Suprapubic skin (tissue), 4 donors: ENCODE measurements around the gene HEYL. TPM values are rescaled to one million over a fixed set of nuclear protein-coding genes. Genes with fewer than 3 reads are reported as not detected.

Experiments used
- DNase-seq, 2 donors: peaks; one replicate each; pipeline ENCODE4 v3.0.0-alpha.2; 2019; ENCODE audit warnings: low spot score in 2 of 2
- H3K27ac ChIP-seq: fragments of 200-600 bp; sonication (generic); one replicate; pipeline ENCODE4 v1.5.1; 2019
- H3K27me3 ChIP-seq: fragments of 200-600 bp; sonication (generic); one replicate; pipeline ENCODE4 v1.5.1; 2019
- H3K36me3 ChIP-seq: fragments of 200-600 bp; sonication (generic); one replicate; pipeline ENCODE4 v1.5.1; 2019
- H3K4me1 ChIP-seq: fragments of 200-600 bp; sonication (generic); one replicate; pipeline ENCODE4 v1.5.1; 2019
- H3K4me3 ChIP-seq: fragments of 200-600 bp; sonication (generic); one replicate; pipeline ENCODE4 v1.5.1; 2019; ENCODE audit warnings: mild to moderate bottlenecking
- H3K9me3 ChIP-seq: fragments of 200-600 bp; sonication (generic); one replicate; pipeline ENCODE4 v1.5.1; 2019
- EP300 ChIP-seq: sonication (generic); formaldehyde crosslinking; IDR thresholded peaks from one replicate; pipeline ENCODE4 v1.6.1; 2017; ENCODE audit warnings: antibody characterized with exemption
- POLR2A ChIP-seq, 2 donors: fragments of 450-650 bp; IDR thresholded peaks; one replicate each; pipeline ENCODE4 v1.6.1; 2017; ENCODE audit warnings: antibody characterized with exemption in 2 of 2, mild to moderate bottlenecking in 2 of 2, moderate library complexity in 2 of 2
- POLR2AphosphoS5 ChIP-seq, 3 donors: sonication (generic); formaldehyde crosslinking; IDR thresholded peaks; one replicate each; pipeline ENCODE4 v1.6.1; 2017; ENCODE audit warnings: antibody characterized with exemption in 3 of 3
- WGBS: methylation state at CpG from one replicate; pipeline ENCODE4 v1.1.5; 2018; 5-methylcytosine and 5-hydroxymethylcytosine counted together
- total RNA-seq, 4 donors: library from RNA; depleted of rRNA; stranded (reverse); fragments of >200 nt; gene quantifications; one replicate each; pipeline ENCODE4 v1.1.0, GENCODE V29; 2016
- TF ChIP-seq, protein P1 (sequence below), 2 donors: fragments of 200-600 bp in 1 of 2; fragments of 450-650 bp in 1 of 2; sonication (generic) in 1 of 2; IDR thresholded peaks; one replicate each; pipeline ENCODE4 v1.5.1; 2016 to 2019; ENCODE audit warnings: antibody characterized with exemption in 2 of 2, mild to moderate bottlenecking in 1 of 2, moderate library complexity in 1 of 2

Gene HEYL
- total RNA-seq, result 1 to 10 TPM; 1.3 to 3.0 (median 1.8) TPM

DNA sequence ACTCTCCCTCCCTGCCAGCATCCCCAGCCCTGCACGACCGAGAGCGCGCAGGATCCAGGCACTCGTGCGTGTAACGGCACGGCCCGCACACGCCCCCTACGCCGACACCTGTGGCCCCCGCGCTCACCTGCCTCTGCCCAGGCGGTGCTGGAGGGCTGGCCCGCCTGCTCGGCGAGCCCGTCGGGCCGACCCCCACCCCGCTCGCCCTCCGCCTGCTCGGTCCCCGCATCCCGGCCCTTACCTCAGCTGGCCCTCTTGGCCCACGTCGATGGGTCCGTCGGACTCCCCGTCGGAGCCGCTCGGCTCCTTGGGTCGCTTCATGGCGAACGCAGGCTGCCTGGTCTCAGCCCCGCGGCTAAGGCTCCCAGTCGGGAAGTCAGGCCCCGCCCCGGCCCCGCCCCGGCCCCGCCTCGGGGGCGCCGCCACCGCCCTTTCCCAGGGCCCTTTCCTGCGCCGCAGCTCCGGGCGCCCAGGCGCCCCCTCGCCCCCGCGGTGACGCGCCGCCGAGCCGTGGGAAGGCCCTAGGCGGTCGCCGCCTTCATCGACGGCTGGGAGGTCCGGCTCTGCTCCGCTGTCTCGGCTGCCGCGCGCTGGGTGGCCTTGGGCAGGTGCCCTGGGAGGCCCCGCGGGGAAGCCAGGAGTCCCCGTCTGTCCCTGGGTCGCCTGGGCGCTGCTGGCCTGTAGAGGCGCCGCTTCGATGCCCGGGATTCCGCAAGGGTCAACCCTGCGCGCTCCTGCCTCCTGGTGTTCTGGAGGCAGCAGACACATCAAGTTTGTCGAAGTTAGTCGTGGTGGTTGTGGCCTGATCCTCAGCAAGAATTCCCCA is at the start of gene HEYL:
Gene HEYL (minus strand): TSS at position 339 of the 826 bp plus-strand sequence. CDS start 18 bp downstream, at position 321.
- Histone ChIP-seq H3K4me3 (peak within 1 kb of the TSS; percentile 50), H3K9me3 (no peaks in the 10 kb centered on the region), H3K27ac (peak within 1 kb of the TSS; percentile 52), H3K36me3 (no peaks in the 10 kb centered on the region), H3K4me1 (peaks cover 8% of the 10 kb centered on the region), H3K27me3 (peaks cover 36% of the 10 kb centered on the region)
- DNase-seq, result peak in 1 of 2 donors; percentile 71
- TF ChIP-seq POLR2A (IDR thresholded peaks at IDR 0.05) (no peak), EP300 (no peak), POLR2AphosphoS5 (IDR thresholded peaks at IDR 0.05) (no peak)
- TF ChIP-seq, protein P1, sequence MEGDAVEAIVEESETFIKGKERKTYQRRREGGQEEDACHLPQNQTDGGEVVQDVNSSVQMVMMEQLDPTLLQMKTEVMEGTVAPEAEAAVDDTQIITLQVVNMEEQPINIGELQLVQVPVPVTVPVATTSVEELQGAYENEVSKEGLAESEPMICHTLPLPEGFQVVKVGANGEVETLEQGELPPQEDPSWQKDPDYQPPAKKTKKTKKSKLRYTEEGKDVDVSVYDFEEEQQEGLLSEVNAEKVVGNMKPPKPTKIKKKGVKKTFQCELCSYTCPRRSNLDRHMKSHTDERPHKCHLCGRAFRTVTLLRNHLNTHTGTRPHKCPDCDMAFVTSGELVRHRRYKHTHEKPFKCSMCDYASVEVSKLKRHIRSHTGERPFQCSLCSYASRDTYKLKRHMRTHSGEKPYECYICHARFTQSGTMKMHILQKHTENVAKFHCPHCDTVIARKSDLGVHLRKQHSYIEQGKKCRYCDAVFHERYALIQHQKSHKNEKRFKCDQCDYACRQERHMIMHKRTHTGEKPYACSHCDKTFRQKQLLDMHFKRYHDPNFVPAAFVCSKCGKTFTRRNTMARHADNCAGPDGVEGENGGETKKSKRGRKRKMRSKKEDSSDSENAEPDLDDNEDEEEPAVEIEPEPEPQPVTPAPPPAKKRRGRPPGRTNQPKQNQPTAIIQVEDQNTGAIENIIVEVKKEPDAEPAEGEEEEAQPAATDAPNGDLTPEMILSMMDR (IDR thresholded peaks at IDR 0.05), result no peak
- 17% methylated on average over 34 of the region's 88 CpGs for WGBS

DNA sequence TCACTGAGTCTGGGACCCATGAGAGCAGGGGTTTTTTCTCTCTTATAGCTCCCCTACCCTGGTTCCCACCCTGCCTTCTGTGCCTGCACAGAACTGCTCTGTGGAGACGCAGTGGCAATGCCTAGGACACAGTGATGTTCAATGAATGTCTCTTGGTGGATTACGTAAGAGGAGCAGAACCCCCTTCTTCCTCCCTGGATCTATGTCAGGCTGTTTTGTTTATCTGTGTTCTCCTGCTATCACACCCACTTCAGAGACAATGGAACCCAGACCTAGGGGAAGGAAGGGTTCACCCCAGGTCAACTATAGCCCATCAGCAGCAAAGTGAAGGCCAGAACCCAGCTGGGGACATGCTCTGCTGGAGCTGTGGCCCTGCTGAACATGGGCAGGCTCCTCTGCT is 49.8 kb upstream of the HEYL start:
- H3K4me1 ChIP-seq, result peaks cover 19% of the 10 kb centered on the region
- H3K36me3 ChIP-seq, result no peaks in the 10 kb centered on the region
- H3K27ac ChIP-seq, result no peak overlapping the region
- WGBS, result 69% methylated on average over 2 of the region's 2 CpGs
- no peak overlapping the region for H3K4me3 ChIP-seq
- no peak for DNase-seq
- H3K27me3 ChIP-seq, result peaks cover 88% of the 10 kb centered on the region
- no peak for TF ChIP-seq POLR2AphosphoS5 (IDR thresholded peaks at IDR 0.05)
- TF ChIP-seq, protein P1 (IDR thresholded peaks at IDR 0.05), result no peak
- no peak for TF ChIP-seq EP300
- no peak for TF ChIP-seq POLR2A (IDR thresholded peaks at IDR 0.05)
- no peaks in the 10 kb centered on the region for H3K9me3 ChIP-seq

GRCh38 chr1:39688706-39689105 is 49.3 kb upstream of the HEYL start:
- no peaks in the 10 kb centered on the region for H3K36me3 ChIP-seq
- TF ChIP-seq POLR2AphosphoS5 (IDR thresholded peaks at IDR 0.05) (no peak), EP300 (no peak), POLR2A (IDR thresholded peaks at IDR 0.05) (no peak)
- TF ChIP-seq, protein P1 (IDR thresholded peaks at IDR 0.05), result no peak
- DNase-seq, result no peak
- H3K9me3 ChIP-seq, result no peaks in the 10 kb centered on the region
- peaks cover 92% of the 10 kb centered on the region for H3K27me3 ChIP-seq
- no peak overlapping the region for H3K27ac ChIP-seq
- peaks cover 23% of the 10 kb centered on the region for H3K4me1 ChIP-seq
- 71% methylated on average over 3 of the region's 3 CpGs for WGBS
- H3K4me3 ChIP-seq, result no peak overlapping the region

DNA sequence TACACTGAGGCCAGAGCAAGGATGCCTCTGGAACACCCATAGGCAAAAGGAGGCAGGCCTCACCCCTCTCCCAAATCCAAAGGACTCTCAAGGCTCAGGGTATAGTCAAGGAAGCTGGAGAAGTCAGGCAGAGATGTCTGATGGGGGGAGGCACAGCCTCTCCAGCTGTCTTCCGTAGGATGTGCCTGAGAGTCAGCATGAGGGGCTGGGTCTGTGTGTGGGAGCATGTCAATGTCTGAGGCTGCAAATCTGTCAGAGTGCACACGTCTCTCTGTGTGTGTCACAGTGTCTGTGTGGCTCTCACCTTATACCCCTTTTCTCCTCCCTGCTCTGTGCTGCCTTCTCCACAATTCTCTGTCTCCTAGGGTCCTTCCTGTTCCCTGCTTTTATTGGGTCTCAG is 47.8 kb upstream of the HEYL start:
- Histone ChIP-seq H3K27ac (no peak overlapping the region), H3K27me3 (peaks cover 93% of the 10 kb centered on the region), H3K9me3 (no peaks in the 10 kb centered on the region), H3K4me3 (no peak overlapping the region), H3K36me3 (no peaks in the 10 kb centered on the region), H3K4me1 (peaks cover 22% of the 10 kb centered on the region)
- TF ChIP-seq POLR2AphosphoS5 (IDR thresholded peaks at IDR 0.05), result no peak
- TF ChIP-seq POLR2A (IDR thresholded peaks at IDR 0.05), result no peak
- TF ChIP-seq, protein P1 (IDR thresholded peaks at IDR 0.05), result no peak
- no peak for TF ChIP-seq EP300
- 72% methylated on average over 2 of the region's 2 CpGs for WGBS
- DNase-seq, result no peak

GRCh38 chr1:39685071-39685470 is 45.6 kb upstream of the HEYL start:
- no peak overlapping the region for H3K27ac ChIP-seq
- H3K4me1 ChIP-seq, result peaks cover 6% of the 10 kb centered on the region
- no peak overlapping the region for H3K4me3 ChIP-seq
- no peak for DNase-seq
- 89% methylated on average over 3 of the region's 3 CpGs for WGBS
- no peaks in the 10 kb centered on the region for H3K36me3 ChIP-seq
- no peaks in the 10 kb centered on the region for H3K9me3 ChIP-seq
- no peak for TF ChIP-seq POLR2AphosphoS5 (IDR thresholded peaks at IDR 0.05)
- TF ChIP-seq POLR2A (IDR thresholded peaks at IDR 0.05), result no peak
- no peak for TF ChIP-seq EP300
- TF ChIP-seq, protein P1 (IDR thresholded peaks at IDR 0.05), result no peak
- peaks cover 89% of the 10 kb centered on the region for H3K27me3 ChIP-seq
